Hematopoietic multipotent progenitor cell treated with erythropoietin and hydrocortisone succinate and interleukin-3 and kit ligand, for 15 days (in vitro differentiated cells): ENCODE data around the gene ATG9A.
A peak's percentile ranks its signal among the peaks of the same experiment; 100 is the strongest.

ENCODE experiments used
- DNase-seq: peaks from one replicate; pipeline ENCODE4 v3.0.0-alpha.2; 2015; ENCODE audit warnings: low spot score

The ATG9A gene

DNA sequence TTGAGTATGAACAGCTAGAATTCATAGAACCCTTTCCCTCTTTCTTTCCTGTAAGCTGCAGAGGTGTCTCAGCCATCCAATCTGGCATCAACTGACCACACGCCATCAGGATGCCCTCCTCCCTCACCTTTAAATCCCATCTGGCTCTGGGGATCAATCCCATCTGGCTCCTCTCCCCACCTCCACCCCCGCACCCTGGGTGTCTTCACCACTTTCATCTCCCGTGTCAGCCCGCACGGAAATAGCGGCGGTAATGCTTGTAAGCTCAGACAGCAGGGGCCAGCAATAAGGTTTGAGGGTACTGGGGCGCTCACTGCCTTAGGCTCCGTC, 23.1 kb upstream of the ATG9A start:
- DNase-seq, result no peak

DNA sequence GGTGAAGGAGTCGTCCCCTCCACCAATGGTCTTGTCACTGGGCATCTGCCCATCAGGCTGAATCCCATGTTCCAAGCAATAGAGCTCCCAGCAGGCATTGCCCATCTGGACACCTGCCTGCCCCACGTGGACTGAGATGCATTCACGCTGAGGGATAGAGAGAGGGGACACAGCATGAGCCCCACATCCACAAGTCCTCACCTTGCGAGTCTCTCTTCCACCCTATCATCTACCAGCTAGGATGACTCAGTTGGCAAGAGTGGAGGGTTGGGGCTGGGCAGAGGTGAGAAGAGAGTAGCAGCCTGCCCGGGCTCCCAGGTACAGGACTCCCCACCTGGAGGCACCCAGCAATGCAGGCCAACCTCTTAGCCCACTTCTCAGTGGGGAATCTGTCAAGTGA, 22.6 kb upstream of the ATG9A start:
- DNase-seq, result no peak

DNA sequence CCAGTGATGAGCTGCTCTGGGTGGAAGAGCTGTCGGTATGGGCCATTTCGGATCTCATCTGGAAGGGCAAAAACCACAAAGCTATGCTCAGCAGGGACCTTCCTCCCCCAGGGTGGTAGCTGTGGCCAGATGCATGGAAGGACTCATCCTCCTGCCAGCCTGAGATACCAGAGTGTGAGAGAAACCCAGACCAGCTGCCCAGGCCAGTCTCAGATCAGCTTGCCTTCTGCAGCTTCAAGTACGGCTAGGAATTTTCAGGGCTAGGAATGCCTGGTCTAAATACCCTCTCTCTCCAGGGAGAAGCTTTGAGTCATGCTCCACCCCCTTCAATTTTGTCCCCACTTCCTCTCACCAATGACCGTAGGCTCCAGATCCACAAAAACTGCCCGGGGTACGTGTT, 22.2 kb upstream of the ATG9A start:
- DNase-seq, result no peak

DNA sequence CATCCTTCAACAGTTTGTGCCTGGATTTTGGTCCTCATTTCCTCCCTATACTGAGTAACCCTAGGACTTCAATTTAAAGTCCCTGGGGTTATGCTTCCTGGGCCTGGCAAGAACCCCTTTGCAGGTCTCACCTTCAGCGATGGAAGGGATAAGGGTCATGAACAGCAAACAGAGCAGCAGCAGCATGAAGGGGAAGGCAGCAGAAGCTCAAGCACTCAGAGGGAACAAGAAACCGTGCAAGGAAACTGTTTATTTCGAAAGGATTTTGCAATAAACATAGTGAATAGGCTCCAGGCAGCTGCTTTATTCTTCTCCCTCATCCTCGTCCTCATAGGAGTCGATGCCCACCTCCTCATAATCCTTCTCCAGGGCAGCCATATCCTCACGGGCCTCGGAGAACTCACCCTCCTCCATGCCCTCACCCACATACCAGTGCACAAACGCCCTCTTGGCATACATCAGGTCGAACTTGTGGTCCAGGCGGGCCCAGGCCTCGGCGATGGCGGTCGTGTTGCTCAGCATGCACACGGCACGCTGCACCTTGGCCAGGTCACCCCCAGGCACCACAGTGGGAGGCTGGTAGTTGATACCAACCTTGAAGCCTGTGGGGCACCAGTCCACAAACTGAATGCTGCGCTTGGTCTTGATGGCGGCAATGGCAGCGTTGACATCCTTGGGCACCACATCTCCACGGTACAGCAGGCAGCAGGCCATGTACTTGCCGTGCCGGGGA, 20.8 kb upstream of the ATG9A start:
- no peak for DNase-seq

DNA sequence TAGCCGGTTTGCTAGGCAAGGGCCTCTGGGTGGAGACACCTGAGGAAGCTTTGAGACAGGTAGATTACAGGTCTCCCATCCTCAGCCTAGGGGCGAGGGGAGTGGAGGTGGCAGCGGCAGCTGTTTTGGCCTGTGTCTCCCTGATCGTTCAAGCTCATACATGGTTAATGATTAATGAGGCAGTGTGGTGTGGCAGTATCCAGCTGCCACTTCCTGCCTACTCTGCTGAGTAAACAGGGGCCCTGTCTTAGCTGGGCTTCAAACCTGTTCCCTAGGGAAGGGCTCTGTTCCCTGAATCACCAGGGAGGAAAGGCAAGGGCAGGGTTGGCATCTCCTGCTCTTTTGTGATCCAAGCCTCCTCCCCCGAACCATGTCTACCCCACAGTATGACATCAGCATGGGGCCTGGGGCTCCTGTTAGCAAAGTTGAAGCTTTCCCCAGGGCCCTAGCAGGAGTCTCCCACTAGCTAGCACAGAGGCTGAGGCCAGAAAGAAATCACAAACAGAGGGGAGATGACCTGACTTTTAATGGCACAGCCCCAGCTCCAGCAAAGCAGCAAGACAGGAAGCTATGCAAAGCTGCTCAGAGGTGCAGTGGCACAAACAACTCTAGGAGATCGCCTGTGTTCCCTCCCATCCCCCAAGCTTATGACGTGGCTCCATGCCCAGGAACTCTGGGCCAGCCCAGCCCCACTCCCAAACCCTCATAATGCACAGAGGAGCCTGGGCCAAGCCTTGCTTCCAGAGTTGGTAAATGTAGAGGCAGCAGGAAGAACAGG, 20.0 kb upstream of the ATG9A start:
- DNase-seq, result peak; percentile 62

DNA sequence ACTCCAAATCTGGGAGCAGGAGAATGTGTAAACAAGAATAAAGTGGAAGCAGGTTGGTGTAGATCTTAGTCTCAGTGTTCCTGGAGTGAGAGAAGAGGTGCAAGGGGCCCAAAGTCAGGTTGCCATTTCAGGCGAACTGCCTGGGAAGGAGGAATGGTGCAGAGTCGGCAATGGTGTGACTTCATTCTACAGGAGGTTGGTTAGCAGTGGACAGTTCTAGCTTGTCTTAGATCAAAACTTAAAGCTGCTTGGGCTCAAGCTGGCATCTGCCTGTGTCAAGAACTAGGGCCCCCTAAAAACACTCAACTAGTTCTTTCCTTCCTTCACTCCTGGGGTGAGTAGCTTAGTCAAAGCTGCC, 19.4 kb upstream of the ATG9A start:
- DNase-seq, result no peak

DNA sequence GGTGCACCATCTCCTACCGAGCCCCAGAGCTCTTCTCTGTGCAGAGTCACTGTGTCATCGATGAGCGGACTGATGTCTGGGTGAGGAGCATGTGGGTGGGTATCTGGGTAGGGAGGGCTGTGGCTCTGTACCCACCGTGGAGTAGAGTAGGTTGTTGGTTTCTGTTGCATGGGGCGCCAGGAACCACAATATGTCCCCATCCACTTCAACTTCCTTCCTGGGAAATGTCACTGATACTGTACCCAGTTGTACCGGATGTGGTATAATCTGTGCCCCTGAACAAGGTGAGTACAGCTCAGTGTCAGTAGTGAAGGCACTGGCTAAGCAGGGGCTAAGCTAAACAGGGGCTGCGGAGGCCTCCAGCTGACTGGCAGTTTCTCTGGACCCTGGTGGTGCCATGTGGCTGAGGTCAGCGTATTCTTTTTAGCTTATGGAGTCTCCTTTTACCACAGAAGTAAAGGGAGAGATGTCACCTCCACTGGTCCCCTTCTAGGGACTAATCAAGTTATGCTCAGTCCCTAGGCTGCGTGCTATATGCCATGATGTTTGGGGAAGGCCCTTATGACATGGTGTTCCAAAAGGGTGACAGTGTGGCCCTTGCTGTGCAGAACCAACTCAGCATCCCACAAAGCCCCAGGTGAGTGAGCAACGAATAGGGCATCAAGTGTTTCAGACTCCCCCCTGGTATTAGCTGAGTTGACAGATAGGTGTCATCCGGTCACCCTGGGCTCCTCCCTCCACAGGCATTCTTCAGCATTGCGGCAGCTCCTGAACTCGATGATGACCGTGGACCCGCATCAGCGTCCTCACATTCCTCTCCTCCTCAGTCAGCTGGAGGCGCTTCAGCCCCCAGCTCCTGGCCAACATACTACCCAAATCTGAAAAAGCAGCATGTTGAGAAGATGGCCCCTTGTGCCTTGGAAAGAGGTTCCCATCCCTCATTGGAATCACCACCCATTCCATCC, 18.5 kb upstream of the ATG9A start:
- no peak for DNase-seq

DNA sequence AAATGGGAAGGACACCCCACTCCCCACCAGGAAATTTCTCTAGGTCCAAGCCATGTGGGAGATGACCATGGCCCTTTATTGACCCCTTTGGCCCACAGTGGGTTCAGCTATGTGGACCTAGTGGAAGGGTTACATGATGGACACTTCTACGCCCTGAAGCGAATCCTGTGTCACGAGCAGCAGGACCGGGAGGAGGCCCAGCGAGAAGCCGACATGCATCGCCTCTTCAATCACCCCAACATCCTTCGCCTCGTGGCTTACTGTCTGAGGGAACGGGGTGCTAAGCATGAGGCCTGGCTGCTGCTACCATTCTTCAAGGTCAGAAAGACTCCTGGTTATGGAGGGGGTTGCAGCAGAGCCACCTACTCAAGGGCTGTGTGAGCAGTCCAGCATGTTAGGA, 17.1 kb upstream of the ATG9A start:
- DNase-seq, result no peak

DNA sequence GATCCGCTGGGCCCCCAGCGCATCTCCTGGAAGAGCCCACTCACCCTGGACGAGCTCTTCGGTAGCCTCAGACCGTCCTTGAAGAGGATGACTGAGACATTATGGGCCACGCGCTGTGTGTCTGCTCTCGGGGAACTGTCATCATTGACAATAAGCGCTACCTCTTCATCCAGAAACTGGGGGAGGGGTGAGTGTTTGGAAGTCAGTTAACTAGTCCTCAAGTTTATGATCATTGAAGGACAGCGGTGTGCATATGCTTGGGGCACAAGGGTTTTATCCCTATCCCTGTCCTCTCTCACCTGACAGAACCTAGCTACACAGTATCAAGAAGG, 16.4 kb upstream of the ATG9A start:
- no peak for DNase-seq

DNA sequence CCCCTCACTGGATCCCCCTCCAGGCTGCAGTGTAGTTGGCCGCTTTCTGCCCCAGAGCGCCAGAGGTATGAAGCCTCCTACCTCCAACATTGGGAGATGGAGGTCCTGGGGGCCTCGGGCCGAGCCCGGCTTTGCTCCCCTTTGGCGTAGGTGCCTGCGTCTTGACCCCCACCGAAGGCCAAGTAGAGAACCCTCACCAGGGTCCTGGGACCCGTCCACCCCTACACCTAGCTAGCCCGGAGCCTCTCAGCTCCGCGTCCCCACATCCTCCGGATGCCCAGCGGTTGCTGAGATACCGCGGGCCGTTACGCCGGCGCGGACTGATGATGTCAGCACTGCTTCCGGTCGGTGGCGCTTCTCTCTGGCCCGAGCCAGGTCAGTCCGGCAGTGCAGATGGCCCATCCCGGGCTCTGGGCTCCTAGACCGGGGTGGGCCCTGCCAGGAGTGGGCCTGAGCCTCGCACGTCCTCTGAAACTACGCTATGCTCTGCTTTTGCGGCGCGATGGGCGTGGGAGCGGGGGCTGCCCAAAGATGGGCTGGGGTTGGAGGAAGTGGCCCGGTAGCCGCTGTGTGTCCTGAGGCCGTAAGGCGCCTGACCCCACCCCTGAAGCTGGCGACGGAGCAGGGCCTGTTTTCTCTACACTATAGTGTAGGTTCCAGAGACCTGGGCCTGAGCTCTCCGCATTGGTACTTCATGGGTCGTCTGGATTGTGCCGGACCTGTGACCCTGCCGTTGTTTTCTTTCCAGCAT, 15.9 kb upstream of the ATG9A start, which contains the start of the genes GLB1L and STK16:
TSS of gene GLB1L (minus strand) at position 297 of the 751 bp plus-strand sequence. CDS start 1,871 bp downstream, outside the sequence.
TSS of gene STK16 (plus strand) at position 332 of the 751 bp plus-strand sequence. CDS start 521 bp downstream, outside the sequence.
- DNase-seq, result peak; percentile 91

DNA sequence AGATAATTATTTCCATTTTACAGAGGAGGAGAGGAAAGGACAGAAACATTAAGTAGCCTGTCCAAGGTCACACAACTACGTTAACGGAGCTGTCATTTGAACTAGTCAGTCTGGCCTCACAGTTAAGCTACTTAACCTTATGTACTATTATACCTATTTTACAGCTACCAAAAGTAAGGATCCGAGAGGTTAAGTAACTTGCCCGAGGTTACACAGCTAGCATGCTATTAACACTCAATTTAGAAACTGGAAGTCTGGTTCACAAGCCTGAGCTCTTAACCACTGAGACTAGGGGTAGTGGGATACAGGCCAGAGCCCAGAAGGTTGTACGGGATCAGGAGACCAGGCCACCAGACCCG, 15.3 kb upstream of the ATG9A start:
- DNase-seq, result no peak

DNA sequence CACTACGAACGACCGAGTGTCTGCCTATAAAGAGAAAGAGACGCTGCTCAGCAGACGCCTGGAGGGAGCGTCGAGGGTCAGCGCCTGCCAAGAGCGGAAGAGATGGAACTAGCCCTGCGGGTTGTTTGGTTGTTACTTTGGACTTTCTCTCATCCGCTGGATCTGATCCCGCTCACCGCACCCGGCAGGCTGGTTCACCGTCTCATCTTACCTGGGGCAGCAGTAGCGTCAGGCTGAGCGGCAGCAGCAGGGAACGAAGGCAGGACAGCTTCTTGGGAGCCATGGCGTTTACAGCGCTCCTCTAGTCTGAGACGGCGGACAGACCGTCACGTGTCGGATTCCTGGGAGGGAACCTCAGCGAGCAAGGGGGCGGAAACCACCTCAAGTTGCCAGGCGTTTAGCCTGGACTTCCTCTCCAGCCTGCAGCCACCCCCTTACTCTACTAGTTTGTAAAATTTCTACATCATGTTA, 13.9 kb upstream of the ATG9A start:
- no peak for DNase-seq

DNA sequence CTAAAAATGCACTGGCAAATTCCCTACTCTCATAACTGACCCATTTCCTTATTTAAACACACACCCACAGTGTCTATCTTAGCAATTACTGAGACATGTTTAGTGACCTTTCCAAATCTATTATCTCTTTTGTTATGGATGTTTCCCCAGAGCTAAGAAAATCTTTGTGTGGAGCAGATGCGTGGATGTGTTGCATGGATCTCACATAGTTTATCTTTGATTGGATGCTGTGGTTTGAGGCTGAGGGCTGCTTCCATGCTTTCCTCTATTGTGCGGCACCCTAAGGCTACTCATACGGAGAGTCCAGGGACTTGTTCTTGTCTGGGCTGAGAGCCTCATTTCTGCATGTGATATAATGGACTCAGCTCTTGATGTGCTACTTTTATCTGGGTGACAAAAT, 4.9 kb upstream of the ATG9A start:
- DNase-seq, result no peak

DNA sequence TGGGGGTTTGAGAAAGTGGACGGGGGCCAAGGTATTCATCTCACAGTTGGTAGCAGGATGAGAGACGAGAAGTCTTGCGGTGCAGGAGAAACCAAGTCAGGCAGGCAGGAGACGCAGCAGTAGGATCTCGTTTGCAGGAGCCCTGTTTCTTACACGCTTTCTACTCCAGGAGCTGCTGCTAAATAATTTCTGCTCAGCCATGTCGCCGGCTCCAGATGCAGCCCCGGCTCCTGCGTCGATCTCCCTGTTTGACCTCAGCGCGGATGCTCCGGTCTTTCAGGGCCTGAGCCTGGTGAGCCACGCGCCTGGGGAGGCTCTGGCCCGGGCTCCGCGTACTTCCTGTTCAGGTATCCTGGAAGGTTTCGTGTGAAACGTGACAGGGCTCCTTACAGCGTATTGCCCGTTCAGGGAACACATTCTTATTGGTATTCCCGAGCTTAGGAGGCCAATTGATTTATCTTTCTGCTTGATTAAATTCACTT, 664 bp upstream of the ATG9A start:
- DNase-seq, result no peak

DNA sequence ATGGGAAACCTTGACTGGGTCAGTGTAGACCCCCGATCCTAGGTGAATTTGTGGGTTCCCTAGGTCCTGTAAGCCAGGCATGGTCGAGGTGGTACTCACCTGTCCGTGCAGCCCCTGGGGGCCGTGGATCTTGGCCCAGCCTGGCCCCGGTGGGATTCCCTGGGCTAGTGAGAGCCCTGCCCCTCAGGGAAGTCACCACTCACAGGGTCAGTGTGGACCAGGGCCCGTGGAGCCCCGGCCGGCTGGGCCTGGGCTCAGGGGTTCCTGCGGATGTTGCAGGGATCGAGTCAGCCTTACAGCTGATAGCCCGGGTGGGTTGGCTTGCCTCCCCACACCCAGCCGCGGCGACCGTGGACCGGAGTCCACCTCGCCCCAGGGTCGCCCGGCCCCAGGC, 528 bp downstream of the ATG9A start:
- no peak for DNase-seq

DNA sequence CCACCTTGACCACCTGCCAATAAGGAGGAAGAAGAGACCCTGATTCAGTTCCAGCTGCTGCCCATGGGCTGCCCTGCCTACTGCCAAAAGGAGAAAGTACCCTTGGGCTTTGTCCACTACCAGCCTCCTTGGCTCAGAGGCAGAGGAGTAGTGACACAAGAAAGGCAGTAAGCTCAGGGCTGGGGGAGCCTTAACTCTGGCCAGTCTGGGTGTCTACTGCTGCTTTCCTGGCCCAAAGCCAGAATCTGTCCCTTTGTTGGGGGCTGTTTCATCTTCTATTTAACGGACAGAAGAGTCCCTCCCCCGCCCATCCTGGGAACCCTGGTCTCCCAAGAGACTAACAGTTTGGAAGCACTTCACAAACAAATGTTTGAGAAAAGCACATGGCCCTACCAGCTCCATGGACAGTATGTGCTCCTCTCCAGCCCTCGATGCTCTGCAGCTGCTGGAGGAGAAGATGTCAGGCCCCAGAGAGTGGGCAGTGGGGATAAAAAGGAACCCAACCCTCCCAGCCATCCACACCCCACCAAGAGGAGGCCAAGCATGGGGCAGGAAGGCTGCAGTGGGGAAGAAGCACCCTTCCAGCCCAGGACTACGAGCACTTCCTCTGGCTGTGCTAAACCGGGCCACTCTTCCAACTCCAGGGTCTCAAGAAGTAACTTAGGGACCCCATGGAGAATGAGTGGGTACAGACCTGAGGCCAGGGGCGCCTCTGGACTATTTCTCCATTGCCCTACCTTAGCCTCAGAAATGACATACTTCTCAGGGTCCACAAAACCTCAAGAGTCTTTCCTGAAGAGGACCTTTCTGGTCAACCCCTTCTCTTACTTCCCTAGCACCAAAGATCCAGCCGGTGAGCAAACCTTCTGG, 1.2 kb downstream of the ATG9A start:
- no peak for DNase-seq

DNA sequence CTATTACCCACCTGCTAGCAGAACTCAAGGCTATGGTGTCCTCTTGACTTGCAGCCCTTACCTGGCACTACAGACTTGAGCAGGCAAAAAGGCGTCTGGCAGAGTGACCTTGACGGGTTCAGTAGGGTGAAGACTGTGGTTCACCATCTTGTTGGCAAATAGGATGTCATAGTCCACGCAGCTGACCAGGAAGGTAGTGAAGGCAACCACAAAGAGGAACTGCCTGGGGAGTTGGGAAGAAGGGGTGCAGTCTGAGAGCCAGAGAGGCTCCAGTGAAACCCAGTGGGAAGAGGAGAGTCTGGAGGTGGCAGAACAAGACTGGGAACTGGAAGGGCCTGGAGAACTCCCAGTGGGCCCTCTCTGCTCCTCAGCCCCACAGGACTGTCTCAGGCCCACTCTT, 4.1 kb downstream of the ATG9A start:
- DNase-seq, result no peak

DNA sequence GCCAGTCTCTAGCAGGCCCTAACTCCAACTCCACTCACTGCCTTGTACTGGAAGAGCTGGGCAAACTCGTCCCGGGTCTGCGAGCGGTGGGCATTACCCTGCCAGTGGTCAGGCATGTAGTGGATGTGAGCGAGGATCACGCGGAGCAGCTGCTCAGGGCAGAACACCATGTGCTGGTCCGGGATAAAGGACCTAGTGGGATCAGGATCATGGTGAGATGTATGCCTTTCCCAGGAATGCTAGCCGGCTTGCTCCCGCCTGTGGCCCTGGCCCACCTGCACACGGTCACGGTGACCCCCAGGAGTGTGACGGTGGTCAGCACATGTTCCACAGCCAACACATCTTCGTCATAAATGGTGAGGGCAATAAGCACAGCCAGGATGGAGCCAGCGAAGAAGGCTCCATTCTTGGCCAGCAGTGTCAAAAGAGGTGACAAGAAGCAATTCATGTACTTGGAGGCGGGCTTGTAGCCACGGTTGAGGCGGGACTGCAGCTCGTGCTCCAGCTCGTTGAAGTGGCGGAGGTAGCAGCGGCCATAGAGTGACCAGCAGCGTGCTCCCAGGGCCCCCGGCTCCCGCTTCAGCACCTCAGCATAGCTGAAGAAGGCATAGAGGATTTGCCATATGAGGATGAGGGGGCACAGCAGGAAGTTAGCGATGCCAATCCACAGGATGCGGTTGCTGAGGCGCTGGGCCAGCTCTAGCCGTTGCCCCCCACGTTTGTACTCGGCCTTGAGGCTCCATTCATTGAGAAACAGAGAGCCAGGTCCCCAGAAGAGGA, 5.4 kb downstream of the ATG9A start:
- no peak for DNase-seq

DNA sequence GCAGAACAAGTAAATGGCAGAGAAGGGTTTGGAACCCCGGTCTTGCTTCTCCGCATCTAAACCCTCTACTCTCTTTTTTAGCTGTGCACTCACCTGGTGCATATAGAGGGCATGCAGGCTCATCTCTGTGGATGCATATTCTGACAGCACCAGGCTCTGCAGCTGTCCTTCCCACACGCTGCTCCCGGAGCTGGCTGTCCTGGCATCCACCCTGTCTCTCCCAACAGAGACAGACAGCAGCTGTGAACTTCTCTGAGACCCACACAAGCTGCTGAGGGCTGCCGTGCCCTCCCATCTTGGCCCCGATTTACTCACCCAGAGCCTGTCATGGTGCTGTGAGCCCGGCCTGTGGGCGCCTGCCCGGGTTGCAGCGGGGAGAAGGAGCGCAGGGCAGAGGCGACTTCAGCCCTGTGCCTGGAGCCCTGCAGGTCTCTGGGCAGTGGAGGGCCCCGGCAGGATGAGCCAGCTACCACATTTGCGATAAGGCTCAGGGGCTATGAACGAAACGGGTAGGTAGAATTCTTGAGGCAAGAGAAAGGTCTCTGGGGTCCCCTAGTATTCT, 7.4 kb downstream of the ATG9A start:
- DNase-seq, result no peak
